Endodermal cell (in vitro differentiated cells): ENCODE data around the gene TACR1. TPM values are rescaled to one million over a fixed set of nuclear protein-coding genes. Genes with fewer than 3 reads are reported as not detected.

ENCODE experiments used
- DNase-seq: peaks from one replicate; pipeline ENCODE4 v3.0.0-alpha.2; 2017
- H3K27ac ChIP-seq: 2 replicates; pipeline ENCODE4 v1.5.1; 2013; ENCODE audit warnings: mild to moderate bottlenecking, low read depth, low read length, moderate library complexity
- H3K27me3 ChIP-seq: 2 replicates; pipeline ENCODE4 v1.6.1; 2013; ENCODE audit warnings: mild to moderate bottlenecking, low read length, moderate library complexity; ENCODE audit not compliant: insufficient read depth, control insufficient read depth, poor library complexity, severe bottlenecking
- H3K36me3 ChIP-seq: 2 replicates; pipeline ENCODE4 v1.7.0; 2013; ENCODE audit warnings: mild to moderate bottlenecking, low read length, moderate library complexity; ENCODE audit not compliant: control insufficient read depth, insufficient read depth
- H3K4me1 ChIP-seq: one replicate; pipeline ENCODE4 v1.7.0; 2013; ENCODE audit warnings: low read length; ENCODE audit not compliant: control insufficient read depth, insufficient read depth
- H3K4me3 ChIP-seq: 2 replicates; pipeline ENCODE4 v1.5.1; 2013; ENCODE audit warnings: mild to moderate bottlenecking, low read length, moderate library complexity
- H3K9ac ChIP-seq: 2 replicates; pipeline ENCODE4 v1.6.1; 2013; ENCODE audit warnings: mild to moderate bottlenecking, low read length, moderate library complexity; ENCODE audit not compliant: poor library complexity, severe bottlenecking; ENCODE audit errors: extremely low read depth
- H3K9me3 ChIP-seq: 2 replicates; pipeline ENCODE4 v1.6.1; 2013; ENCODE audit warnings: mild to moderate bottlenecking, low read length, moderate library complexity; ENCODE audit not compliant: control insufficient read depth
- H3K27ac Mint-ChIP-seq: 2 replicates; pipeline ENCODE4 v1.8.0; 2020; ENCODE audit warnings: mixed read lengths
- H3K27me3 Mint-ChIP-seq: 2 replicates; pipeline ENCODE4 v1.8.0; 2021; ENCODE audit warnings: mild to moderate bottlenecking, mixed read lengths; ENCODE audit not compliant: insufficient read depth
- H3K36me3 Mint-ChIP-seq: 2 replicates; pipeline ENCODE4 v1.8.0; 2020; ENCODE audit warnings: low read depth, mixed read lengths
- H3K4me1 Mint-ChIP-seq: 2 replicates; pipeline ENCODE4 v1.8.0; 2020; ENCODE audit warnings: mixed read lengths
- H3K4me3 Mint-ChIP-seq: 2 replicates; pipeline ENCODE4 v1.8.0; 2020; ENCODE audit warnings: mild to moderate bottlenecking, moderate library complexity, mixed read lengths
- H3K9me3 Mint-ChIP-seq: 2 replicates; pipeline ENCODE4 v1.8.0; 2020; ENCODE audit warnings: mild to moderate bottlenecking, mixed read lengths
- WGBS, 2 experiments: methylation state at CpG; one replicate each; pipeline versions ENCODE4 v1.1.5 to v1.1.7; 2013; ENCODE audit warnings: missing lambda C conversion rate in 2 of 2, mixed read lengths in 1 of 2; ENCODE audit not compliant: insufficient coverage in 1 of 2, insufficient read length in 1 of 2; 5-methylcytosine and 5-hydroxymethylcytosine counted together
- total RNA-seq, 2 donors: library from RNA; stranded (reverse); fragmentation: NEBNext Ultra II Directional in 1 of 2; extraction: Animal tissue kit (Norgen Biotek cat#: 25700) in 1 of 2; gene quantifications; 2 replicates in 1 of 2; 3 replicates in 1 of 2; pipeline ENCODE4 v1.2.1, GENCODE V29; 2021
- TF ChIP-seq, protein P1 (sequence below): fragments of 200-600 bp; sonication (generic); conservative IDR thresholded peaks from 2 replicates; pipeline ENCODE4 v1.5.0; 2021; ENCODE audit warnings: antibody characterized with exemption, mild to moderate bottlenecking

Gene TACR1
- total RNA-seq, 2 donors from 2014 or later = 0.09 to 0.69 TPM

DNA sequence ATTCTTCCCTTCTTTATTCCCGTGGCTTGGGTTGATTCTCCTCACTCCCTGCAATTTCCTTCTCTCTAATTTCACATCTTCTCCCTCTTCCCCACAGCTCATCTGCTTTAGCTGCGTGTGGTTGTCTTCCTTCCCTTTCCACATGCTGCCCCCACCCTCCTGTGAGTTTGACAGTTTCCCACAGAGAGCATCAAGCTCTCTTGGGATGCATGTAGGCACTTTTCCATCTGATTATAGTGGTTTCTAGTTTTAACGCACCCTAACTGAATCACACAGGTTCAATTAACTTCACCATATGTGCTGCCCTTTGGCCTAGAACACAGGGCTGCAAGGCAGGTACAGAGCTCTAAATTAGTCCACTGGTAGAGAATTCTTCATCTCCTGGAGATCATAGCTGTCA lies 110.5 kb downstream of the TACR1 start:
- Histone ChIP-seq H3K27me3 (no peaks in the 10 kb centered on the region), H3K27ac (no peak overlapping the region), H3K36me3 (no peaks in the 10 kb centered on the region), H3K4me1 (no peaks in the 10 kb centered on the region), H3K9me3 (no peaks in the 10 kb centered on the region), H3K4me3 (no peak overlapping the region), H3K9ac (no peak overlapping the region)
- no peak for DNase-seq
- no peaks in the 10 kb centered on the region for H3K36me3 Mint-ChIP-seq
- 79 to 88% methylated on average over 2 to 3 of the region's 3 CpGs for WGBS, 2 experiments
- peaks cover 3% of the 10 kb centered on the region for H3K27me3 Mint-ChIP-seq
- no peak overlapping the region for H3K4me3 Mint-ChIP-seq
- H3K4me1 Mint-ChIP-seq = peaks cover 9% of the 10 kb centered on the region
- H3K27ac Mint-ChIP-seq = no peak overlapping the region
- no peaks in the 10 kb centered on the region for H3K9me3 Mint-ChIP-seq
- TF ChIP-seq, protein P1, sequence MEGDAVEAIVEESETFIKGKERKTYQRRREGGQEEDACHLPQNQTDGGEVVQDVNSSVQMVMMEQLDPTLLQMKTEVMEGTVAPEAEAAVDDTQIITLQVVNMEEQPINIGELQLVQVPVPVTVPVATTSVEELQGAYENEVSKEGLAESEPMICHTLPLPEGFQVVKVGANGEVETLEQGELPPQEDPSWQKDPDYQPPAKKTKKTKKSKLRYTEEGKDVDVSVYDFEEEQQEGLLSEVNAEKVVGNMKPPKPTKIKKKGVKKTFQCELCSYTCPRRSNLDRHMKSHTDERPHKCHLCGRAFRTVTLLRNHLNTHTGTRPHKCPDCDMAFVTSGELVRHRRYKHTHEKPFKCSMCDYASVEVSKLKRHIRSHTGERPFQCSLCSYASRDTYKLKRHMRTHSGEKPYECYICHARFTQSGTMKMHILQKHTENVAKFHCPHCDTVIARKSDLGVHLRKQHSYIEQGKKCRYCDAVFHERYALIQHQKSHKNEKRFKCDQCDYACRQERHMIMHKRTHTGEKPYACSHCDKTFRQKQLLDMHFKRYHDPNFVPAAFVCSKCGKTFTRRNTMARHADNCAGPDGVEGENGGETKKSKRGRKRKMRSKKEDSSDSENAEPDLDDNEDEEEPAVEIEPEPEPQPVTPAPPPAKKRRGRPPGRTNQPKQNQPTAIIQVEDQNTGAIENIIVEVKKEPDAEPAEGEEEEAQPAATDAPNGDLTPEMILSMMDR = no peak

DNA sequence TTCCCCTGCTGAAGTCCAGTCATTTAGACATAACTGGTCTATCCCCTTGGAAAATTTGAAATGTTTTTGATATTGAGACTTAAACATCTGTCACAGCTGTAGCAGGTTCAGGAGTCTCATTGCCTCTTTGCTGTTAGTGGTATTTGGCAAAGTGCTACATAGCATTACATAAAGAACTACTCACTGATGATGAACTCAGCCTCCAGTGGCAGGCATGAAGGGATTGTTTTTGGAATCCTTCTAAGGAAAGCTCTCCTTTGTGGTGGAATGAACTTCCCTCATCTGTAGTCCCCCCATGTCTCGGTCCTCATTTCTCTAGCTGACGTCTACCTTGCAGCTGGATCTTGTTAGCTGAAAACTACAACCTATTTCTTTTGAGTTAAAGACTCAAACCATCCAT lies 111.6 kb downstream of the TACR1 start:
- Mint-ChIP-seq H3K27ac (no peak overlapping the region), H3K4me1 (peaks cover 9% of the 10 kb centered on the region), H3K9me3 (no peaks in the 10 kb centered on the region), H3K36me3 (no peaks in the 10 kb centered on the region), H3K27me3 (peaks cover 3% of the 10 kb centered on the region), H3K4me3 (no peak overlapping the region)
- TF ChIP-seq, protein P1 = no peak
- H3K27me3 ChIP-seq = no peaks in the 10 kb centered on the region
- H3K9ac ChIP-seq = no peak overlapping the region
- no peak overlapping the region for H3K27ac ChIP-seq
- H3K36me3 ChIP-seq = no peaks in the 10 kb centered on the region
- DNase-seq = no peak
- H3K9me3 ChIP-seq = no peaks in the 10 kb centered on the region
- 93 to 95% methylated on average over 2 of the region's 2 CpGs for WGBS, 2 experiments
- H3K4me1 ChIP-seq = no peaks in the 10 kb centered on the region
- H3K4me3 ChIP-seq = no peak overlapping the region

GRCh38 chr2:75079575-75079974 lies 119.7 kb downstream of the TACR1 start:
- Histone ChIP-seq H3K9ac (no peak overlapping the region), H3K27me3 (no peaks in the 10 kb centered on the region), H3K27ac (no peak overlapping the region), H3K4me1 (no peaks in the 10 kb centered on the region), H3K9me3 (no peaks in the 10 kb centered on the region), H3K4me3 (no peak overlapping the region), H3K36me3 (no peaks in the 10 kb centered on the region)
- Mint-ChIP-seq H3K27me3 (no peaks in the 10 kb centered on the region), H3K9me3 (no peaks in the 10 kb centered on the region), H3K4me3 (no peak overlapping the region), H3K4me1 (peaks cover 7% of the 10 kb centered on the region), H3K27ac (no peak overlapping the region), H3K36me3 (no peaks in the 10 kb centered on the region)
- no peak for DNase-seq
- WGBS, 2 experiments = 48 to 57% methylated on average over 1 of the region's 1 CpG
- TF ChIP-seq, protein P1 = no peak
